GM23248 (cell line): Measurements from ENCODE around the gene MYPOP. TPM values are rescaled to one million over a fixed set of nuclear protein-coding genes. Genes with fewer than 3 reads are reported as not detected.

Source experiments
- DNase-seq: peaks from one replicate; pipeline ENCODE4 v3.0.0-alpha.2; 2015
- H2AFZ ChIP-seq: fragments of 200-600 bp; sonication (generic); 2 replicates; pipeline ENCODE4 v1.6.1; 2016; ENCODE audit warnings: antibody characterized with exemption
- H3F3A ChIP-seq: fragments of 200-600 bp; sonication (generic); 2 replicates; pipeline ENCODE4 v1.6.1; 2016; ENCODE audit warnings: mild to moderate bottlenecking, antibody characterized with exemption, mixed run types; ENCODE audit not compliant: insufficient read depth
- H3K27ac ChIP-seq: fragments of 200-600 bp; sonication (generic); 2 replicates; pipeline ENCODE4 v1.5.1; 2016; ENCODE audit warnings: mild to moderate bottlenecking
- H3K27me3 ChIP-seq: fragments of 200-600 bp; sonication (generic); replicated peaks from 2 replicates; pipeline ENCODE4 v1.6.1; 2016; ENCODE audit warnings: mild to moderate bottlenecking; ENCODE audit not compliant: insufficient read depth
- H3K36me3 ChIP-seq: fragments of 200-600 bp; sonication (generic); 2 replicates; pipeline ENCODE4 v1.6.1; 2016; ENCODE audit warnings: low read depth, mild to moderate bottlenecking
- H3K4me1 ChIP-seq: fragments of 200-600 bp; sonication (generic); 2 replicates; pipeline ENCODE4 v1.6.1; 2016; ENCODE audit warnings: mild to moderate bottlenecking; ENCODE audit not compliant: insufficient read depth
- H3K4me2 ChIP-seq: fragments of 200-600 bp; sonication (generic); one replicate; pipeline ENCODE4 v1.6.1; 2016; ENCODE audit warnings: mild to moderate bottlenecking; ENCODE audit not compliant: unreplicated experiment
- H3K4me3 ChIP-seq: fragments of 200-600 bp; sonication (generic); 2 replicates; pipeline ENCODE4 v1.5.1; 2016; ENCODE audit warnings: mild to moderate bottlenecking
- H3K79me2 ChIP-seq: fragments of 200-600 bp; sonication (generic); 2 replicates; pipeline ENCODE4 v1.6.1; 2016; ENCODE audit warnings: mild to moderate bottlenecking; ENCODE audit not compliant: insufficient read depth
- H3K9ac ChIP-seq: fragments of 200-600 bp; sonication (generic); 2 replicates; pipeline ENCODE4 v1.6.1; 2016; ENCODE audit warnings: mild to moderate bottlenecking
- H3K9me2 ChIP-seq: fragments of 200-600 bp; sonication (generic); 2 replicates; pipeline ENCODE4 v1.6.1; 2016; ENCODE audit warnings: mixed run types, mild to moderate bottlenecking, moderate library complexity; ENCODE audit not compliant: insufficient read depth
- H3K9me3 ChIP-seq: fragments of 200-600 bp; sonication (generic); one replicate; pipeline ENCODE4 v1.6.1; 2017; ENCODE audit warnings: low read depth
- H4K20me1 ChIP-seq: fragments of 200-600 bp; sonication (generic); 2 replicates; pipeline ENCODE4 v1.6.0; 2016; ENCODE audit not compliant: insufficient read depth
- EZH2 ChIP-seq: fragments of 200-600 bp; sonication (generic); IDR thresholded peaks from 2 replicates; pipeline ENCODE4 v1.6.1; 2018; ENCODE audit warnings: antibody characterized with exemption, mild to moderate bottlenecking; ENCODE audit not compliant: insufficient read depth, poor library complexity, severe bottlenecking
- EZH2phosphoT487 ChIP-seq: fragments of 200-600 bp; sonication (generic); IDR thresholded peaks from 2 replicates; pipeline ENCODE4 v1.6.1; 2018; ENCODE audit warnings: antibody characterized with exemption, moderate library complexity, mild to moderate bottlenecking, low read depth; ENCODE audit not compliant: insufficient read depth
- WGBS, 2 experiments: methylation state at CpG; one replicate each; pipeline ENCODE4 v1.1.6; 2015 to 2017; ENCODE audit warnings: low lambda C conversion rate in 2 of 2, low coverage in 1 of 2; ENCODE audit errors: missing lambda C conversion rate in 2 of 2; 5-methylcytosine and 5-hydroxymethylcytosine counted together
- in situ Hi-C: fragments of 300-500 bp; cut with MboI; formaldehyde crosslinking; loops from 2 replicates; pipeline ENCODE4 v1.15.0; 2020
- polyA plus RNA-seq: library from polyadenylated mRNA; unstranded; fragments of >200 nt; fragmentation: Nextera tagmentation; extraction: Ambion mirVana; gene quantifications from 2 replicates; pipeline ENCODE4 v1.2.1, GENCODE V29; 2016
- total RNA-seq: library from RNA; depleted of rRNA; stranded (reverse); fragments of >200 nt; shearing (Covaris generic); gene quantifications from 2 replicates; pipeline ENCODE4 v1.2.3, GENCODE V29; 2014

MYPOP gene
- total and polyA plus RNA-seq, 2 experiments from 2014 or later = 1.6 to 3.5 TPM

- in situ Hi-C loops = no loop called here
Measured at GRCh38 chr19:45865269-45865948, 37.0 kb downstream of the MYPOP start.

GRCh38 chr19:45864629-45865082, 37.8 kb downstream of the MYPOP start:
- peaks cover 10% of the 10 kb centered on the region; the same call in 1 of the 2 replicates for H3F3A ChIP-seq
- H3K4me3 ChIP-seq = no peak overlapping the region
- H3K36me3 ChIP-seq = 0 out of 2 replicates have a peak, but pooled peaks cover 5% of the 10 kb centered on the region
- in situ Hi-C loops = no loop called here
- no peaks in the 10 kb centered on the region for H4K20me1 ChIP-seq
- H3K9ac ChIP-seq = no peak overlapping the region
- H3K27me3 ChIP-seq = peaks cover 27% of the 10 kb centered on the region
- peak overlapping the region; percentile 91; the same call in 1 of the 2 replicates for H2AFZ ChIP-seq
- DNase-seq = no peak
- no peaks in the 10 kb centered on the region for H3K9me2 ChIP-seq
- TF ChIP-seq EZH2 (peak; percentile 92), EZH2phosphoT487 (no peak)
- no peaks in the 10 kb centered on the region for H3K9me3 ChIP-seq
- H3K27ac ChIP-seq = no peak overlapping the region
- H3K4me2 ChIP-seq = no peak overlapping the region
- WGBS, 2 experiments = 18 to 20% methylated on average over 12 of the region's 12 CpGs
- H3K79me2 ChIP-seq = peaks cover 30% of the 10 kb centered on the region
- H3K4me1 ChIP-seq = peaks cover 10% of the 10 kb centered on the region; the same call in 1 of the 2 replicates

More at GRCh38 chr19:45865269-45865948, 37.0 kb downstream of the MYPOP start:
- Histone ChIP-seq H3K27ac (no peak overlapping the region), H4K20me1 (no peaks in the 10 kb centered on the region), H3K36me3 (0 out of 2 replicates have a peak, but pooled peaks cover 5% of the 10 kb centered on the region), H2AFZ (no peak overlapping the region), H3K4me2 (no peak overlapping the region), H3K9ac (no peak overlapping the region), H3K4me1 (peaks cover 10% of the 10 kb centered on the region; the same call in 1 of the 2 replicates), H3K9me2 (no peaks in the 10 kb centered on the region), H3K4me3 (no peak overlapping the region), H3K27me3 (peaks cover 27% of the 10 kb centered on the region), H3F3A (peaks cover 10% of the 10 kb centered on the region; the same call in 1 of the 2 replicates), H3K79me2 (peaks cover 22% of the 10 kb centered on the region), H3K9me3 (no peaks in the 10 kb centered on the region)
- 70 to 71% methylated on average over 9 of the region's 9 CpGs for WGBS, 2 experiments
- DNase-seq = no peak
- no peak for TF ChIP-seq EZH2phosphoT487

GRCh38 chr19:45863840-45864628, 38.4 kb downstream of the MYPOP start, which contains the start of gene FOXA3:
Gene FOXA3, plus strand, starts transcription at chr19:45864326. Its CDS starts 131 bp downstream, at chr19:45864457.
- H3F3A ChIP-seq = peaks cover 10% of the 10 kb centered on the region; the same call in 1 of the 2 replicates
- H3K27ac ChIP-seq = no peak within 1 kb of the TSS
- H3K4me1 ChIP-seq = peaks cover 10% of the 10 kb centered on the region; the same call in 1 of the 2 replicates
- no peaks in the 10 kb centered on the region for H3K9me3 ChIP-seq
- WGBS, 2 experiments = 5% methylated on average over 35 to 58 of the region's 71 CpGs
- H4K20me1 ChIP-seq = no peaks in the 10 kb centered on the region
- DNase-seq = peak; percentile 62
- peak within 1 kb of the TSS; percentile 61 for H3K4me3 ChIP-seq
- H3K79me2 ChIP-seq = peaks cover 36% of the 10 kb centered on the region
- peaks cover 27% of the 10 kb centered on the region for H3K27me3 ChIP-seq
- H3K9me2 ChIP-seq = no peaks in the 10 kb centered on the region
- peak within 1 kb of the TSS; percentile 72 for H3K4me2 ChIP-seq
- H3K36me3 ChIP-seq = peaks cover 10% of the 10 kb centered on the region; the same call in 1 of the 2 replicates
- in situ Hi-C loops = no loop called here
- TF ChIP-seq EZH2phosphoT487 (no peak; the same call in 1 of the 2 replicates), EZH2 (peak; percentile 91)
- peak within 1 kb of the TSS; percentile 91 for H2AFZ ChIP-seq
- no peak within 1 kb of the TSS for H3K9ac ChIP-seq

- Histone ChIP-seq H3K4me2 (peak overlapping the region; percentile 72), H3K79me2 (peaks cover 42% of the 10 kb centered on the region), H3K27me3 (peaks cover 27% of the 10 kb centered on the region), H3K4me3 (peak overlapping the region; percentile 61), H4K20me1 (no peaks in the 10 kb centered on the region), H3K9ac (no peak overlapping the region), H2AFZ (peak overlapping the region; percentile 91), H3K9me3 (no peaks in the 10 kb centered on the region), H3K9me2 (no peaks in the 10 kb centered on the region), H3K36me3 (peaks cover 10% of the 10 kb centered on the region; the same call in 1 of the 2 replicates), H3F3A (peaks cover 10% of the 10 kb centered on the region; the same call in 1 of the 2 replicates), H3K27ac (no peak overlapping the region), H3K4me1 (peaks cover 10% of the 10 kb centered on the region; the same call in 1 of the 2 replicates)
- TF ChIP-seq EZH2phosphoT487 (0 out of 2 replicates have a peak, but pooled peaks have one; percentile 35), EZH2 (no peak)
- WGBS, 2 experiments = 1 to 2% methylated on average over 21 to 22 of the region's 22 CpGs
- no peak for DNase-seq
- in situ Hi-C loops = no loop called here
Measured at GRCh38 chr19:45863335-45863839, 39.0 kb downstream of the MYPOP start.
